K562 (cell line): ENCODE data around the gene KIF26B. TPM values are rescaled to one million over a fixed set of nuclear protein-coding genes. Genes with fewer than 3 reads are reported as not detected.

ENCODE experiments used
- ATAC-seq: fragments of 200-7000 bp; cut with Tn5 transposase; 3 replicates; pipeline ENCODE4 v1.9.1; 2020; ENCODE audit warnings: moderate library complexity
- BruUV-seq: library from RNA; stranded (reverse); fragments of 400-500 nt; replicated peaks from 2 replicates; lab custom pipeline; 2021; lab: Mats Ljungman, UMichigan
- CTCF ChIA-PET: fragments of 300-600 bp; formaldehyde crosslinking; extraction: SDS; loops from one replicate; lab custom pipeline; 2021; ENCODE audit warnings: low intra/inter-chr PET ratio; lab: Yijun Ruan, JAX
- POLR2A ChIA-PET: fragments of 300-600, 350-650 bp; sonication (Branson Sonifier 250); formaldehyde crosslinking; extraction: SDS; loops from one replicate; lab custom pipeline; 2021; ENCODE audit warnings: antibody characterized with exemption, inconsistent platforms; lab: Yijun Ruan, JAX
- DNase-seq, 4 experiments: peaks; one replicate each; pipeline versions ENCODE4 v3.0.0 to v3.0.0-alpha.2; 2011 to 2018; ENCODE audit warnings: low spot score in 3 of 4, mixed read lengths in 3 of 4; ENCODE audit errors: extremely low read depth in 1 of 4
- FAIRE-seq: peaks from 2 replicates; lab custom pipeline; 2011; peaks lifted over from hg19 to GRCh38; lab: Jason Lieb, UNC
- H2AFZ ChIP-seq: 2 replicates; pipeline ENCODE4 v1.6.0; 2011; ENCODE audit warnings: low read depth, low read length, control low read depth, inconsistent platforms
- H3K27ac ChIP-seq: fragments of 200-600 bp; 3 replicates; pipeline ENCODE4 v1.8.0; 2011; ENCODE audit warnings: low read depth, mild to moderate bottlenecking, control low read depth, inconsistent platforms, low read length, moderate library complexity, mixed read lengths; ENCODE audit errors: extremely low read depth
- H3K27me3 ChIP-seq, 2 experiments: fragments of 300-600 bp in 1 of 2; 2 replicates in 1 of 2; 3 replicates in 1 of 2; pipeline versions ENCODE4 v1.6.0 to v1.8.0; 2011; ENCODE audit warnings: inconsistent platforms in 2 of 2, low read length in 2 of 2, mild to moderate bottlenecking in 1 of 2, mixed read lengths in 1 of 2, moderate library complexity in 1 of 2; ENCODE audit not compliant: control insufficient read depth in 2 of 2, insufficient read depth in 2 of 2
- H3K36me3 ChIP-seq: fragments of 300-600 bp; 3 replicates; pipeline ENCODE4 v1.8.0; 2011; ENCODE audit warnings: mild to moderate bottlenecking, low read length, inconsistent platforms; ENCODE audit not compliant: control insufficient read depth, insufficient read depth
- H3K4me1 ChIP-seq, 2 experiments: fragments of 200-600 bp in 1 of 2; replicated peaks in 1 of 2; 2 replicates in 1 of 2; 3 replicates in 1 of 2; pipeline versions ENCODE4 v1.5.1 to v1.8.0; 2011; ENCODE audit warnings: inconsistent platforms in 2 of 2, low read length in 2 of 2, mild to moderate bottlenecking in 1 of 2, mixed read lengths in 1 of 2, moderate library complexity in 1 of 2; ENCODE audit not compliant: control insufficient read depth in 2 of 2, insufficient read depth in 2 of 2
- H3K4me2 ChIP-seq: 2 replicates; pipeline ENCODE4 v1.6.1; 2011; ENCODE audit warnings: low read length, control low read depth, inconsistent platforms, mixed read lengths; ENCODE audit not compliant: insufficient read depth
- H3K4me3 ChIP-seq: fragments of 200-600 bp; sonication (generic), shearing (Covaris generic); 2 replicates; pipeline ENCODE4 v1.5.1; 2016; ENCODE audit warnings: control low read depth, inconsistent platforms
- H3K79me2 ChIP-seq: fragments of 200-600 bp; 3 replicates; pipeline ENCODE4 v1.8.0; 2011; ENCODE audit warnings: low read length, inconsistent platforms; ENCODE audit not compliant: control insufficient read depth, insufficient read depth
- H3K9ac ChIP-seq, 2 experiments: 2 replicates each; pipeline versions ENCODE4 v1.6.0 to v1.6.1; 2011; ENCODE audit warnings: low read depth in 2 of 2, low read length in 2 of 2, control low read depth in 1 of 2, inconsistent platforms in 1 of 2, mild to moderate bottlenecking in 1 of 2, mixed read lengths in 1 of 2; ENCODE audit not compliant: insufficient read depth in 1 of 2
- H3K9me1 ChIP-seq: one replicate; pipeline ENCODE4 v1.6.0; 2011; ENCODE audit warnings: inconsistent platforms, mild to moderate bottlenecking, low read length, moderate library complexity; ENCODE audit not compliant: control insufficient read depth, insufficient read depth
- H3K9me3 ChIP-seq: replicated peaks from 2 replicates; pipeline ENCODE4 v1.5.1; 2011; ENCODE audit warnings: low read depth, low read length, inconsistent platforms; ENCODE audit not compliant: control insufficient read depth, insufficient read depth
- H4K20me1 ChIP-seq: replicated peaks from 2 replicates; pipeline ENCODE4 v1.6.1; 2011; ENCODE audit warnings: low read length, inconsistent platforms, mixed read lengths; ENCODE audit not compliant: control insufficient read depth, insufficient read depth
- BRD9 ChIP-seq: fragments of 450-650 bp; IDR thresholded peaks from 2 replicates; pipeline ENCODE4 v1.6.1; 2018; ENCODE audit warnings: low read depth; ENCODE audit not compliant: partially characterized antibody
- CCNT2 ChIP-seq: IDR thresholded peaks from 2 replicates; pipeline ENCODE4 v1.6.1; 2011; ENCODE audit warnings: borderline replicate concordance, low read depth, mild to moderate bottlenecking, moderate library complexity, mixed read lengths, low read length; ENCODE audit not compliant: insufficient read length; ENCODE audit errors: extremely low read depth
- E2F6 ChIP-seq, 2 experiments: IDR thresholded peaks; 2 replicates each; pipeline ENCODE4 v1.6.1; 2011; ENCODE audit warnings: borderline replicate concordance in 1 of 2, control low read depth in 1 of 2, low read depth in 1 of 2, low read length in 1 of 2, mild to moderate bottlenecking in 1 of 2, mixed read lengths in 1 of 2, moderate library complexity in 1 of 2; ENCODE audit not compliant: insufficient read depth in 1 of 2, insufficient read length in 1 of 2, poor library complexity in 1 of 2, severe bottlenecking in 1 of 2; ENCODE audit errors: extremely low read depth in 1 of 2
- ELF1 ChIP-seq: fragments of 200-800 bp; sonication (Bioruptor generic); IDR thresholded peaks from 2 replicates; pipeline ENCODE4 v1.6.1; 2016; ENCODE audit warnings: missing genetic modification characterization, missing compliant biosample characterization
- FIP1L1 ChIP-seq: fragments of 200-400 bp; formaldehyde crosslinking; IDR thresholded peaks from 2 replicates; pipeline ENCODE4 v1.6.1; 2018; ENCODE audit warnings: mild to moderate bottlenecking, low read depth, low read length; ENCODE audit not compliant: poor library complexity, severe bottlenecking
- GATAD2B ChIP-seq: fragments of 450-650 bp; IDR thresholded peaks from 2 replicates; pipeline ENCODE4 v1.6.1; 2017; ENCODE audit warnings: mild to moderate bottlenecking, borderline replicate concordance
- MTA3 ChIP-seq: fragments of 450-650 bp; formaldehyde crosslinking; IDR thresholded peaks from 2 replicates; pipeline ENCODE4 v1.6.1; 2017; ENCODE audit warnings: mild to moderate bottlenecking, borderline replicate concordance
- NRF1 ChIP-seq, 2 experiments: fragments of 450-650 bp; IDR thresholded peaks in 1 of 2; conservative IDR thresholded peaks in 1 of 2; 2 replicates each; pipeline ENCODE4 v1.6.1; 2014; ENCODE audit warnings: mild to moderate bottlenecking in 2 of 2
- RAD21 ChIP-seq, 2 experiments: fragments of 250-450 bp in 1 of 2; fragments of 450-650 bp in 1 of 2; sonication (Bioruptor Pico) in 1 of 2; formaldehyde crosslinking in 1 of 2; IDR thresholded peaks in 1 of 2; conservative IDR thresholded peaks in 1 of 2; 2 replicates each; pipeline versions ENCODE4 v1.4.0 to v1.8.0; 2020 to 2022; ENCODE audit warnings: mild to moderate bottlenecking in 2 of 2, moderate library complexity in 1 of 2
- RBBP5 ChIP-seq: fragments of 200-600 bp; sonication (generic); IDR thresholded peaks from 2 replicates; pipeline ENCODE4 v1.6.1; 2012; ENCODE audit warnings: borderline replicate concordance, mild to moderate bottlenecking, low read length, control low read depth, inconsistent platforms; ENCODE audit not compliant: insufficient read depth, poor library complexity, severe bottlenecking
- SMC3 ChIP-seq: conservative IDR thresholded peaks from 2 replicates; pipeline ENCODE4 v1.6.1; 2011; ENCODE audit warnings: low read depth, low read length, improper control_type of control experiment; ENCODE audit not compliant: insufficient read depth
- STAG1 ChIP-seq: sonication (generic); formaldehyde crosslinking; IDR thresholded peaks from 2 replicates; pipeline ENCODE4 v1.5.0; 2020; ENCODE audit warnings: missing genetic modification reagents, borderline replicate concordance
- TARDBP ChIP-seq: fragments of 450-650 bp; IDR thresholded peaks from 2 replicates; pipeline ENCODE4 v1.6.1; 2016
- TFAP4 ChIP-seq: sonication (generic); formaldehyde crosslinking; IDR thresholded peaks from 2 replicates; pipeline ENCODE4 v1.8.0; 2022; ENCODE audit warnings: missing genetic modification reagents, mild to moderate bottlenecking, moderate library complexity, borderline replicate concordance
- XRCC5 ChIP-seq: fragments of 200-400 bp; formaldehyde crosslinking; IDR thresholded peaks from 2 replicates; pipeline ENCODE4 v1.6.1; 2017; ENCODE audit warnings: low read depth, mild to moderate bottlenecking, low read length
- ZBTB1 ChIP-seq: sonication (generic); formaldehyde crosslinking; IDR thresholded peaks from 2 replicates; pipeline ENCODE4 v1.8.1; 2023; ENCODE audit warnings: missing genetic modification reagents, low read depth, mild to moderate bottlenecking, borderline replicate concordance
- ZNF316 ChIP-seq: fragments of 450-650 bp; IDR thresholded peaks from 2 replicates; pipeline ENCODE4 v1.6.1; 2016
- ZNF551 ChIP-seq: fragments of 250-450 bp; sonication (Bioruptor Pico); IDR thresholded peaks from 2 replicates; pipeline ENCODE4 v1.5.0; 2021; ENCODE audit warnings: mild to moderate bottlenecking, moderate library complexity
- WGBS: fragments of 100-300 bp; shearing (Covaris generic); methylation state at CpG from one replicate; pipeline ENCODE4 v1.1.6; 2016; ENCODE audit warnings: low coverage, mixed read lengths; ENCODE audit not compliant: insufficient coverage; ENCODE audit errors: missing lambda C conversion rate; 5-methylcytosine and 5-hydroxymethylcytosine counted together
- in situ Hi-C: fragments of 300-500 bp; cut with MboI; formaldehyde crosslinking; loops from 4 replicates; pipeline ENCODE4 v1.15.0; 2018; ENCODE audit warnings: inconsistent platforms, mixed read lengths
- intact Hi-C: fragments of 100-400 bp; cut with micrococcal nuclease; formaldehyde crosslinking; loops from 2 replicates; pipeline ENCODE4 v1.14.2; 2022
- polyA plus RNA-seq, 8 experiments: library from polyadenylated mRNA; depleted of rRNA in 4 of 8; stranded (reverse) in 5 of 8; unstranded in 3 of 8; fragments of >200 nt; fragmentation: Nextera tagmentation in 2 of 8; fragmentation: Illumina TruSeq in 1 of 8; extraction: Ambion mirVana in 2 of 8; extraction: Trizol in 1 of 8; gene quantifications; 2 replicates each; pipeline versions ENCODE4 v1.2.1 to v1.2.3, GENCODE V29; 2011 to 2014; ENCODE audit warnings: inconsistent platforms in 1 of 8, missing spikeins in 1 of 8
- total RNA-seq, 7 experiments: library from RNA; depleted of rRNA in 6 of 7; stranded (reverse); fragments of >200 nt in 6 of 7; fragmentation: Illumina TruSeq in 2 of 7; extraction: Trizol in 2 of 7; gene quantifications; 2 replicates each; pipeline versions ENCODE4 v1.2.1 to v1.2.3, GENCODE V29; 2011 to 2021; ENCODE audit warnings: low replicate concordance in 1 of 7

KIF26B gene
- total and polyA plus RNA-seq, 9 of the 15 experiments (the other 6 are each of a cell fraction or from before 2014, with no cell fraction given) = 0.02 to 0.08 (median 0.03) TPM; not detected in 6

GRCh38 chr1:245156041-245156735 lies 1.4 kb downstream of the KIF26B start:
- H3K79me2 ChIP-seq = no peaks in the 10 kb centered on the region
- ChIA-PET POLR2A (interaction anchor here (1.0 kb wide), 2 partner anchors 13 to 19 kb away, joined by 3 read pairs; no protein-coding TSS in a partner anchor), CTCF (interaction anchor here (0.6 to 0.7 kb wide), 2 partner anchors 224 to 1955 kb away, joined by 3 to 4 read pairs; no protein-coding TSS in a partner anchor)
- H2AFZ ChIP-seq = peak overlapping the region; percentile 66
- intact Hi-C loops = loop anchor here (10.0 kb wide), 5 partner anchors 519 to 1599 kb away; no protein-coding TSS in a partner anchor
- H3K4me3 ChIP-seq = peak overlapping the region; percentile 35
- peak overlapping the region; percentile 35 for H3K4me2 ChIP-seq
- BruUV-seq = no TSS peak
- H3K9ac ChIP-seq = peak overlapping the region in 1 of 2 experiments; percentile 80; a peak in 2 of 4 replicates
- no peaks in the 10 kb centered on the region for H3K36me3 ChIP-seq
- H4K20me1 ChIP-seq = peaks cover 6% of the 10 kb centered on the region; the same call in 1 of the 2 replicates
- peaks cover 30 to 54% of the 10 kb centered on the region in 2 experiments for H3K27me3 ChIP-seq
- no peaks in the 10 kb centered on the region for H3K9me3 ChIP-seq
- 4% methylated on average over 49 of the region's 74 CpGs for WGBS
- peak; percentile 89 to 96 (median 96) for DNase-seq
- no peaks in the 10 kb centered on the region for H3K9me1 ChIP-seq
- in situ Hi-C loops = loop anchor here (5.0 to 10.0 kb wide), 3 partner anchors 846 to 1329 kb away; no protein-coding TSS in a partner anchor
- ATAC-seq = peak; percentile 98
- H3K4me1 ChIP-seq = peaks cover 12 to 42% of the 10 kb centered on the region in 2 experiments
- FAIRE-seq = no peak
- no peak overlapping the region for H3K27ac ChIP-seq
- TF ChIP-seq STAG1 (CRISPR knock-in tag) (peak; percentile 74; the same call in 1 of the 2 replicates), RBBP5 (peak; percentile 13), E2F6 (IDR thresholded peaks at IDR 0.05; ENCODE audit: borderline replicate concordance in 1 of 2, extremely low read depth in 1 of 2, insufficient read depth in 1 of 2, insufficient read length in 1 of 2, low read depth in 1 of 2, low read length in 1 of 2, poor library complexity in 1 of 2, severe bottlenecking in 1 of 2) (peak in 1 of 2 experiments; percentile 43), ELF1 (tag) (no peak), MTA3 (peak; percentile 49; the same call in 1 of the 2 replicates), TFAP4 (peak; percentile 64; the same call in 1 of the 2 replicates), CCNT2 (peak; percentile 38), GATAD2B (no peak; the same call in 1 of the 2 replicates), TARDBP (0 out of 2 replicates have a peak, but pooled peaks have one; percentile 26), BRD9 (no peak), FIP1L1 (peak; percentile 62), NRF1 (conservative IDR thresholded peaks at IDR 0.05 in 1 of 2, IDR thresholded peaks at IDR 0.05 in 1 of 2) (peak in 1 of 2 experiments; percentile 16; a peak in 1 of 4 replicates), RAD21 (CRISPR knock-in tag; conservative IDR thresholded peaks at IDR 0.05 in 1 of 2, IDR thresholded peaks at IDR 0.05 in 1 of 2) (peak; percentile 80 to 84), XRCC5 (peak; percentile 74; the same call in 1 of the 2 replicates), ZNF551 (CRISPR knock-in tag) (no peak), ZNF316 (no peak), ZBTB1 (CRISPR knock-in tag) (0 out of 2 replicates have a peak, but pooled peaks have one; percentile 48), SMC3 (peak; percentile 89)
